Panc1 (cell line): ENCODE results near the gene CAMKK1.

Source experiments
- POLR2AphosphoS5 ChIP-seq: IDR thresholded peaks from 2 replicates; pipeline ENCODE4 v1.6.1; 2012; ENCODE audit warnings: mild to moderate bottlenecking, low read depth, low read length, moderate library complexity
- TF ChIP-seq, protein P1 (sequence below): fragments of 450-650 bp; IDR thresholded peaks from 2 replicates; pipeline ENCODE4 v1.5.1; 2017; ENCODE audit warnings: mild to moderate bottlenecking

DNA sequence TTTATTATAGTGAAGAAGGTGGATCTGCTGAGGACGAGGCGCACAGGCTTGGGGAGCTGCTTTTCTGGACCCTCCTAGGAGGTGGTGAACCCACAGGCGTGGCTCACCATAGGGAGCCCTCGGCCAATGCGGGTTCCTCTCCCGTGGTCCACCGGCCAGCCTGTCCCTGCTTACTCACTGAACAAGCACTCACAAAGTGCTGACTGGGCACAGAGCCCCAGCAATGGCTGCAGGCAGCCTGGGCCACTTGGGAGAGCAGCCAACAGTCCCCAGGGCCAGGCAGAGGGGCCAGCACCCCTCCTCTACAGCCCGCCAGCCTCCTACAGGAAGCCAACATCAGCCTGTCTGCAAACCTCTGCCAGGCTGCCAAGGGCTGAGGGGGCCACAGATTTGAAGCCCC, 27.7 kb downstream of the CAMKK1 start:
- TF ChIP-seq, protein P1, sequence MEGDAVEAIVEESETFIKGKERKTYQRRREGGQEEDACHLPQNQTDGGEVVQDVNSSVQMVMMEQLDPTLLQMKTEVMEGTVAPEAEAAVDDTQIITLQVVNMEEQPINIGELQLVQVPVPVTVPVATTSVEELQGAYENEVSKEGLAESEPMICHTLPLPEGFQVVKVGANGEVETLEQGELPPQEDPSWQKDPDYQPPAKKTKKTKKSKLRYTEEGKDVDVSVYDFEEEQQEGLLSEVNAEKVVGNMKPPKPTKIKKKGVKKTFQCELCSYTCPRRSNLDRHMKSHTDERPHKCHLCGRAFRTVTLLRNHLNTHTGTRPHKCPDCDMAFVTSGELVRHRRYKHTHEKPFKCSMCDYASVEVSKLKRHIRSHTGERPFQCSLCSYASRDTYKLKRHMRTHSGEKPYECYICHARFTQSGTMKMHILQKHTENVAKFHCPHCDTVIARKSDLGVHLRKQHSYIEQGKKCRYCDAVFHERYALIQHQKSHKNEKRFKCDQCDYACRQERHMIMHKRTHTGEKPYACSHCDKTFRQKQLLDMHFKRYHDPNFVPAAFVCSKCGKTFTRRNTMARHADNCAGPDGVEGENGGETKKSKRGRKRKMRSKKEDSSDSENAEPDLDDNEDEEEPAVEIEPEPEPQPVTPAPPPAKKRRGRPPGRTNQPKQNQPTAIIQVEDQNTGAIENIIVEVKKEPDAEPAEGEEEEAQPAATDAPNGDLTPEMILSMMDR: no peak
- TF ChIP-seq POLR2AphosphoS5: no peak
